ENCODE results near the gene TFEC.

TFEC gene

GRCh38 chr7:115962340-115962739, 68.2 kb downstream of the TFEC start:
- POLR2A ChIA-PET (ENCODE audit: low non-redundant PET), result no interaction called here
- no peak overlapping the region for H3K27ac ChIP-seq
- no peak for DNase-seq (ENCODE audit: low spot score)
- TF ChIP-seq CTCF (conservative IDR thresholded peaks at IDR 0.05; ENCODE audit: low read depth), result no peak
- CTCF ChIA-PET, result no interaction called here

GRCh38 chr7:115953592-115954255, 76.8 kb downstream of the TFEC start:
- no peak for DNase-seq (ENCODE audit: low spot score)
- ChIA-PET CTCF (interaction anchor here (1.0 kb wide), 1 partner anchor 15 kb away, joined by 3 read pairs; no protein-coding TSS in a partner anchor), POLR2A (ENCODE audit: low non-redundant PET) (no interaction called here)
- no peak overlapping the region for H3K27ac ChIP-seq
- no peak for TF ChIP-seq CTCF (conservative IDR thresholded peaks at IDR 0.05; ENCODE audit: low read depth)

DNA sequence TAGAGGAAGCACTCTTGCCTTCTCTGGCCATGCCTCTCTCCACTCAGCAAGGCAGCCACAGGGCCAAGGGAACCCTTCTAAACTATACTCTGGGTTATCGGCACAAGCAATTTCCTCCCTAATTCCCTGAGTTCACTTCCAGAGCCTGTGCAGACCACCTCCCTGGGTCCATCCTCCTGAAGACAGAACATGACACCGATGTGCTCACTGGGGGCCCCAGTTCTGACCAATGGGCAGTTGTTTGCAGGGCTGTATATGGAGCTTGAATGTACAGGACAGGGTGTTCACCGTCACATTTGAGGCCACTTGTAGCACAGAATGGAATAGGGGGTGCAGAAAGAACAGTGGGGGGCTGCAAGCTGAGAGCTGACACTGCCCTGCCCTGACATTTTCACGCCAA, 77.7 kb downstream of the TFEC start:
- ChIA-PET CTCF (no interaction called here), POLR2A (ENCODE audit: low non-redundant PET) (no interaction called here)
- TF ChIP-seq CTCF (conservative IDR thresholded peaks at IDR 0.05; ENCODE audit: low read depth), result no peak
- H3K27ac ChIP-seq, result no peak overlapping the region
- DNase-seq (ENCODE audit: low spot score), result no peak

- no peak overlapping the region for H3K27ac ChIP-seq
- no peak for TF ChIP-seq CTCF (conservative IDR thresholded peaks at IDR 0.05; ENCODE audit: low read depth)
- CTCF ChIA-PET, result interaction anchor here (0.6 kb wide), 1 partner anchor 1913 kb away, joined by 3 read pairs; no protein-coding TSS in a partner anchor
- DNase-seq (ENCODE audit: low spot score), result no peak
- POLR2A ChIA-PET (ENCODE audit: low non-redundant PET), result no interaction called here
Measured at GRCh38 chr7:115951547-115951946, 79.0 kb downstream of the TFEC start.

DNA sequence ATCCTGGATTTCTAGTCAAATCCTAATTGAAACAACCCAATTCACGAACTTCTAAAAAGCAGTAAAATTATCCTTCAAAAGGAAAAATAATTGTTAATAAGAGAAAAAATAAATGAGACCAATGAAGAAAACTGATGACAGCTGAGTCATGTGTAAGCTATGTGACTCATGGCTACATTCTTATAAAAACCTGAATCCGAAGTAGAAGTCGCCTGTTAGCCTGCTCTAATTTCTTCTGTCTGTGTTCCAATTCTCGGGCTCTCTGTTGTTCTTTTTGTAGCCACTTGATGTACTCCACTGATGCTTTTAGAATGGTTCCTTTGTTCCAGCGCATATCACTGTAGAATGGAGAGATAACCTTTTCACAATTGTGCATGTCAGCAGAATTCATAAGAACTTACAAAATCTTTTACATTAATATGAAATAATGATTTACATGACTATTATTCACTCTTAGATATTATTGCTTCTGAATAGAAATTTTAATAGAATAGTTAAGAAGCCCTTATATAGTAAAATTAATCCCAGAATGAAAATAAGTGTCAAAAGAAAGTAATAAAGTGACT, 88.8 kb downstream of the TFEC start:
- no peak overlapping the region for H3K27ac ChIP-seq
- DNase-seq (ENCODE audit: low spot score), result peak; percentile 18
- CTCF ChIA-PET, result interaction anchor here (0.6 kb wide), 1 partner anchor 405 kb away, joined by 4 read pairs; no protein-coding TSS in a partner anchor

GRCh38 chr7:115940460-115941060, 90.0 kb downstream of the TFEC start:
- ChIA-PET POLR2A (ENCODE audit: low non-redundant PET) (no interaction called here), CTCF (interaction anchor here (0.7 kb wide), 1 partner anchor 172 kb away, joined by 3 read pairs; no protein-coding TSS in a partner anchor)
- no peak for DNase-seq (ENCODE audit: low spot score)
- TF ChIP-seq CTCF (conservative IDR thresholded peaks at IDR 0.05; ENCODE audit: low read depth), result no peak
- no peak overlapping the region for H3K27ac ChIP-seq

More for the DNA sequence above, 88.8 kb downstream of the TFEC start:
- TF ChIP-seq CTCF (conservative IDR thresholded peaks at IDR 0.05; ENCODE audit: low read depth), result no peak
- POLR2A ChIA-PET (ENCODE audit: low non-redundant PET), result no interaction called here

All from RWPE1 (cell line).